Kidney (tissue), 22 donors: ENCODE measurements around the gene TNFRSF18. TPM values are rescaled to one million over a fixed set of nuclear protein-coding genes. Genes with fewer than 3 reads are reported as not detected.

Experiments used
- DNase-seq, 5 donors: peaks; one replicate each; pipeline ENCODE4 v3.0.0-alpha.2; 2013 to 2020
- FAIRE-seq: peaks from 2 replicates; lab custom pipeline; 2012; peaks lifted over from hg19 to GRCh38; lab: Jason Lieb, UNC
- H3K27ac ChIP-seq, 2 donors: one replicate each; pipeline ENCODE4 v1.7.0; 2013; ENCODE audit warnings: low read depth in 2 of 2, low read length in 2 of 2, inconsistent platforms in 1 of 2
- H3K27me3 ChIP-seq: one replicate; pipeline ENCODE4 v1.7.1; 2013; ENCODE audit warnings: low read length, inconsistent platforms; ENCODE audit not compliant: control insufficient read depth, insufficient read depth
- H3K36me3 ChIP-seq, 3 donors: one replicate each; pipeline versions ENCODE4 v1.7.0 to v1.7.1; 2013; ENCODE audit warnings: low read length in 3 of 3, control low read depth in 1 of 3, inconsistent platforms in 1 of 3; ENCODE audit not compliant: insufficient read depth in 3 of 3, control insufficient read depth in 2 of 3
- H3K4me1 ChIP-seq, 3 donors: one replicate each; pipeline versions ENCODE4 v1.7.0 to v1.7.1; 2013; ENCODE audit warnings: low read length in 3 of 3, inconsistent platforms in 1 of 3, low read depth in 1 of 3; ENCODE audit not compliant: control insufficient read depth in 2 of 3, insufficient read depth in 2 of 3
- H3K4me3 ChIP-seq, 3 donors: one replicate each; pipeline versions ENCODE4 v1.7.0 to v1.8.1; 2013; ENCODE audit warnings: low read length in 3 of 3, control low read depth in 1 of 3, inconsistent platforms in 1 of 3
- H3K9ac ChIP-seq, 3 donors: one replicate each; pipeline versions ENCODE4 v1.7.0 to v1.7.1; 2013; ENCODE audit warnings: low read length in 3 of 3, control low read depth in 1 of 3, inconsistent platforms in 1 of 3
- H3K9me3 ChIP-seq, 3 donors: one replicate each; pipeline versions ENCODE4 v1.7.0 to v1.7.1; 2013; ENCODE audit warnings: low read length in 3 of 3, control low read depth in 1 of 3, inconsistent platforms in 1 of 3; ENCODE audit not compliant: control insufficient read depth in 2 of 3, insufficient read depth in 1 of 3
- CTCF ChIP-seq: IDR thresholded peaks from 3 replicates; pipeline ENCODE4 v1.5.1; 2012; ENCODE audit warnings: mild to moderate bottlenecking, moderate library complexity, borderline replicate concordance; ENCODE audit not compliant: insufficient read depth; ENCODE audit errors: extremely low read depth
- intact Hi-C: fragments of 100-400 bp; cut with DNase I; formaldehyde crosslinking; loops from one replicate; pipeline ENCODE4 v1.11.1; 2022
- long read RNA-seq, 10 donors: library from polyadenylated mRNA in 1 of 10; unstranded in 1 of 10; transcript quantifications; one replicate each; pipeline ENCODE4 v2.0.0 and lab custom pipeline, GENCODE V29; 2021 to 2026
- polyA plus RNA-seq: library from polyadenylated mRNA; stranded (reverse); fragments of 350-450 nt; fragmentation: Illumina TruSeq; extraction: RNeasy Lipid Tissue Mini Kit (QIAGEN cat#74804); gene quantifications from one replicate; pipeline ENCODE4 v1.2.3, GENCODE V29; 2014; ENCODE audit warnings: low read depth, low replicate concordance; ENCODE audit not compliant: insufficient read depth
- total RNA-seq: library from RNA; stranded (reverse); fragmentation: NEBNext Ultra II Directional; extraction: Animal tissue kit (Norgen Biotek cat#: 25700); gene quantifications from one replicate; pipeline ENCODE4 v1.2.1, GENCODE V29; 2021
- donor health status: control.
- donor health status: control.
- donor health status: control.
- donor health status: control.
- donor health status: control.
- donor health status: DM: yes; HTN: yes; CAD: no.
- donor health status: Normal renal cell carcinoma (clear cell type).

TNFRSF18 gene
- total RNA-seq = 8.1 TPM
- not detected for polyA plus RNA-seq
- long read RNA-seq, donor 1, partial matches to known transcripts = 0 of 1 reads
- long read RNA-seq, donor 1, other reads (novel, unspliced or antisense) = 0 of 1 reads
- long read RNA-seq, donor 2 = 0 reads
- long read RNA-seq, donor 3 = 0 reads
- long read RNA-seq, donor 4 = 0 reads
- long read RNA-seq, donor 5 = 0 reads
- long read RNA-seq, donor 6, partial matches to known transcripts = 0 of 1 reads
- long read RNA-seq, donor 6, other reads (novel, unspliced or antisense) = 0 of 1 reads
- long read RNA-seq, donor 7, partial matches to known transcripts = 2 of 8 reads
- long read RNA-seq, donor 7, other reads (novel, unspliced or antisense) = 1 of 8 reads
- long read RNA-seq, donor 8 = 0 reads
- long read RNA-seq, donor 9 = 0 reads
- long read RNA-seq, donor 10 = 0 reads

- Histone ChIP-seq H3K4me3 (no peak within 1 kb of the TSS), H3K4me1 (peaks cover 0 to 3% (median 0%) of the 10 kb centered on the region in 3 donors), H3K9ac (no peak within 1 kb of the TSS), H3K27me3 (no peaks in the 10 kb centered on the region), H3K9me3 (no peaks in the 10 kb centered on the region), H3K36me3 (no peaks in the 10 kb centered on the region), H3K27ac (no peak within 1 kb of the TSS)
- FAIRE-seq = no peak
- intact Hi-C loops = no loop called here
- DNase-seq = peak; percentile 48 to 82 (median 67)
- TF ChIP-seq CTCF = no peak
Measured at GRCh38 chr1:1206376-1206965, at the start of gene TNFRSF18. Gene TNFRSF18, minus strand, starts transcription at chr1:1206592. Its CDS starts 21 bp downstream, at chr1:1206571.

- FAIRE-seq = no peak
- Histone ChIP-seq H3K36me3 (peaks cover 3 to 11% (median 9%) of the 10 kb centered on the region in 3 donors), H3K27me3 (no peaks in the 10 kb centered on the region), H3K4me3 (no peak overlapping the region), H3K9me3 (no peaks in the 10 kb centered on the region), H3K27ac (no peak overlapping the region), H3K4me1 (peaks cover 0 to 4% (median 0%) of the 10 kb centered on the region in 3 donors), H3K9ac (no peak overlapping the region)
- no peak for TF ChIP-seq CTCF
- intact Hi-C loops = no loop called here
- DNase-seq = peak in 1 of 5 donors; percentile 67
Measured at GRCh38 chr1:1255611-1256010, 49.2 kb upstream of the TNFRSF18 start.

- Histone ChIP-seq H3K4me1 (peaks cover 0 to 4% (median 0%) of the 10 kb centered on the region in 3 donors), H3K27me3 (no peaks in the 10 kb centered on the region), H3K27ac (no peak overlapping the region), H3K9ac (no peak overlapping the region), H3K36me3 (peaks cover 3 to 9% (median 9%) of the 10 kb centered on the region in 3 donors), H3K9me3 (no peaks in the 10 kb centered on the region), H3K4me3 (no peak overlapping the region)
- TF ChIP-seq CTCF = no peak
- intact Hi-C loops = no loop called here
- FAIRE-seq (no peak), DNase-seq (peak in 1 of 5 donors; percentile 65)
Measured at GRCh38 chr1:1255078-1255477, 48.7 kb upstream of the TNFRSF18 start.
